ENCODE results near the gene TTR. TPM values are rescaled to one million over a fixed set of nuclear protein-coding genes. Genes with fewer than 3 reads are reported as not detected.

TTR gene
- total and polyA plus RNA-seq, 2 experiments from 2014 or later = not detected

DNA sequence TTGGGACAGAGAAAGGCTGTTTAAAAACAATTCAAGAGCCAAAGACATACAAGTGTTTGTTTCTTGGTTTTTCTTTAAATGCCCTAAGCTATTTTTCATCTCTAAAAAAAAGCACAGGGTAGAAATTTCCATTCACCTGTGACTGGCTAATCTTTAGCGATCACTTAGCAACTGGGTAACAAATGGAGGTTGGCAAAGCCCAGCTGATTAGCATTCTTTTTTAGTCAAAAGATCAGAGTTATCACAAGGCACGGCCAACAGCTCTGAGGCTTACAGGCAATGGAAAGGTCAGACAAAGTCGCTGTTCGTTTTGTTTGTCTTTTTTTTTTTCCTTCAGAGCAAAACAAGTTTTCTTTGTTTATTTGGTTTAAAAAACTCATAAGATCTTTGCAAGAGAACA, 29.0 kb upstream of the TTR start (continued):
- TF ChIP-seq ZNF462 (CRISPR knock-in tag; IDR thresholded peaks at IDR 0.05) (no peak), ZNF114 (CRISPR knock-in tag; IDR thresholded peaks at IDR 0.05) (no peak), CREB1 (CRISPR knock-in tag; IDR thresholded peaks at IDR 0.05; ENCODE audit: low read depth) (no peak), CTCF (conservative IDR thresholded peaks at IDR 0.05; ENCODE audit: low read depth in 2 of 2) (no peak), ZNF331 (CRISPR knock-in tag; IDR thresholded peaks at IDR 0.05; ENCODE audit: low read depth) (no peak), JUNB (IDR thresholded peaks at IDR 0.05; ENCODE audit: unreplicated experiment) (no peak), POLR2AphosphoS5 (IDR thresholded peaks at IDR 0.05; ENCODE audit: low read depth) (no peak), EZH2 (IDR thresholded peaks at IDR 0.05; ENCODE audit: low read depth, unreplicated experiment) (no peak), NANOG (IDR thresholded peaks at IDR 0.05; ENCODE audit: borderline replicate concordance) (no peak), ETS1 (IDR thresholded peaks at IDR 0.05) (no peak), STAT1 (IDR thresholded peaks at IDR 0.05; ENCODE audit: unreplicated experiment) (no peak)
- TF ChIP-seq, protein P1, sequence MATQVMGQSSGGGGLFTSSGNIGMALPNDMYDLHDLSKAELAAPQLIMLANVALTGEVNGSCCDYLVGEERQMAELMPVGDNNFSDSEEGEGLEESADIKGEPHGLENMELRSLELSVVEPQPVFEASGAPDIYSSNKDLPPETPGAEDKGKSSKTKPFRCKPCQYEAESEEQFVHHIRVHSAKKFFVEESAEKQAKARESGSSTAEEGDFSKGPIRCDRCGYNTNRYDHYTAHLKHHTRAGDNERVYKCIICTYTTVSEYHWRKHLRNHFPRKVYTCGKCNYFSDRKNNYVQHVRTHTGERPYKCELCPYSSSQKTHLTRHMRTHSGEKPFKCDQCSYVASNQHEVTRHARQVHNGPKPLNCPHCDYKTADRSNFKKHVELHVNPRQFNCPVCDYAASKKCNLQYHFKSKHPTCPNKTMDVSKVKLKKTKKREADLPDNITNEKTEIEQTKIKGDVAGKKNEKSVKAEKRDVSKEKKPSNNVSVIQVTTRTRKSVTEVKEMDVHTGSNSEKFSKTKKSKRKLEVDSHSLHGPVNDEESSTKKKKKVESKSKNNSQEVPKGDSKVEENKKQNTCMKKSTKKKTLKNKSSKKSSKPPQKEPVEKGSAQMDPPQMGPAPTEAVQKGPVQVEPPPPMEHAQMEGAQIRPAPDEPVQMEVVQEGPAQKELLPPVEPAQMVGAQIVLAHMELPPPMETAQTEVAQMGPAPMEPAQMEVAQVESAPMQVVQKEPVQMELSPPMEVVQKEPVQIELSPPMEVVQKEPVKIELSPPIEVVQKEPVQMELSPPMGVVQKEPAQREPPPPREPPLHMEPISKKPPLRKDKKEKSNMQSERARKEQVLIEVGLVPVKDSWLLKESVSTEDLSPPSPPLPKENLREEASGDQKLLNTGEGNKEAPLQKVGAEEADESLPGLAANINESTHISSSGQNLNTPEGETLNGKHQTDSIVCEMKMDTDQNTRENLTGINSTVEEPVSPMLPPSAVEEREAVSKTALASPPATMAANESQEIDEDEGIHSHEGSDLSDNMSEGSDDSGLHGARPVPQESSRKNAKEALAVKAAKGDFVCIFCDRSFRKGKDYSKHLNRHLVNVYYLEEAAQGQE (IDR thresholded peaks at IDR 0.05; ENCODE audit: unreplicated experiment) = no peak
